Ascending aorta (tissue), 2 donors: ENCODE data around the gene PIP4K2B. TPM values are rescaled to one million over a fixed set of nuclear protein-coding genes. Genes with fewer than 3 reads are reported as not detected.

Source experiments
- DNase-seq, 2 donors: peaks; one replicate each; pipeline ENCODE4 v3.0.0-alpha.2; 2019; ENCODE audit warnings: low spot score in 2 of 2
- H3K27ac ChIP-seq, 2 donors: fragments of 200-600 bp; sonication (generic); one replicate each; pipeline ENCODE4 v1.5.1; 2016 to 2017; ENCODE audit warnings: mild to moderate bottlenecking in 1 of 2
- H3K27me3 ChIP-seq: fragments of 200-600 bp; sonication (generic); one replicate; pipeline ENCODE4 v1.5.1; 2017
- H3K36me3 ChIP-seq, 2 donors: fragments of 200-600 bp; sonication (generic); one replicate each; pipeline ENCODE4 v1.5.1; 2016
- H3K4me1 ChIP-seq, 2 donors: fragments of 200-600 bp; sonication (generic); one replicate each; pipeline ENCODE4 v1.5.1; 2016 to 2017; ENCODE audit warnings: mild to moderate bottlenecking in 1 of 2
- H3K4me3 ChIP-seq, 2 donors: fragments of 200-600 bp; sonication (generic); one replicate each; pipeline ENCODE4 v1.5.1; 2016 to 2017; ENCODE audit warnings: mild to moderate bottlenecking in 1 of 2
- H3K9me3 ChIP-seq, 2 donors: fragments of 200-600 bp; sonication (generic); one replicate each; pipeline ENCODE4 v1.5.1; 2016
- CTCF ChIP-seq, 3 experiments: fragments of 200-600 bp in 2 of 3; fragments of 450-650 bp in 1 of 3; sonication (generic) in 2 of 3; IDR thresholded peaks; one replicate each; pipeline ENCODE4 v1.5.1; 2016 to 2019; ENCODE audit warnings: antibody characterized with exemption in 3 of 3, mild to moderate bottlenecking in 1 of 3, moderate library complexity in 1 of 3
- intact Hi-C: fragments of 100-400 bp; cut with DNase I; formaldehyde crosslinking; loops from one replicate; pipeline ENCODE4 v1.15.1; 2023
- total RNA-seq: library from RNA; depleted of rRNA; stranded (reverse); fragments of >200 nt; gene quantifications from one replicate; pipeline ENCODE4 v1.1.0, GENCODE V29; 2016

Gene PIP4K2B
- total RNA-seq, 1 donor from 2014 or later: 45.0 TPM

DNA sequence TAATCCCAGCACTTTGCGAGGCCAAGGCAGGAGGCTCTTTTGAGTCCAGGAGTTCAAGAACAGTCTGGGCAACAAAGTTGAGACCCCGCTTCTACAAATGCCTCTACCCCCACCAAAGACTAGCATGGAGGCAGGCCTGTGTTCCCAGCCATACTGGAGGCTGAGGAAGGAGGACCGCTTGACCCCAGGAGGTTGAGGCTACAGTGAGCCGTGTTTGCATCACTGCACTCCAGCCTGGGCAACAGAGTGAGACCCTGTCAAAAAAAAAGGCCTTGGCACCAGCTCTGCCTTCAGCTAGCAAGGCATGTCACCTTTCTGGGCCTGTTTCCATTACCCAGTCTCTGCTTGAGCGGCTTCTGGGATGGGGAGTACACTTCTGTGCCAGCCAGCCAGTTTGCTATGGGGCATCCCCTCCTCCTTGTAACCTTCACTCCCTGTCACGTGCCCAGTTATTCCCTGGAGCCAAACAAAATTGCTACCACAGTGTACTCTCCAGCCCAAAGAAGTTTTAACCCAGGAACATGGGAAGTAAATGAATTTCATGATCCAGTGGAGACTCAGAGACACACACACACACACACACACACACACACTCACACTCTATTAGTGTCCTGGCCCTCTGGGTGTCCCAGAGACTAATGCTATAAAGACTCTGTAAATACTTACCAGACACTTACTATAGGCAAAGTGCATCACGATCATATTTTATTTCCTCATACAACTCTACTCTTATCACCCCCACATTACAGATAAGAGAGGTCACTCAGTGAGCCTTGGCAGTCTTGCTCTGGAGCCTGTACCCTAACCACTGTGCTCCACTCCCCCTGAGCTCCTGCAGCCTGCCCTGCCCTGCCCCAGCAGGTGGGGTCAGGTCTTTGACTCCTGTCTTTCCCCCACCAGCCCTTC lies 66.7 kb downstream of the PIP4K2B start:
- H3K9me3 ChIP-seq: no peaks in the 10 kb centered on the region
- H3K27me3 ChIP-seq: no peaks in the 10 kb centered on the region
- DNase-seq: no peak
- peaks cover 6 to 33% of the 10 kb centered on the region in 2 donors for H3K36me3 ChIP-seq
- peaks cover 5 to 24% of the 10 kb centered on the region in 2 donors for H3K4me1 ChIP-seq
- TF ChIP-seq CTCF (IDR thresholded peaks at IDR 0.05): no peak
- H3K27ac ChIP-seq: peak overlapping the region; percentile 86 to 89
- intact Hi-C loops: loop anchor here (5.0 kb wide), 1 partner anchor 55 kb away; no protein-coding TSS in a partner anchor
- no peak overlapping the region for H3K4me3 ChIP-seq

- Histone ChIP-seq H3K27me3 (no peaks in the 10 kb centered on the region), H3K36me3 (peaks cover under 1 to 24% of the 10 kb centered on the region in 2 donors), H3K4me1 (peaks cover 5 to 24% of the 10 kb centered on the region in 2 donors), H3K4me3 (peak overlapping the region in 1 of 2 donors; percentile 93), H3K9me3 (no peaks in the 10 kb centered on the region), H3K27ac (peak overlapping the region; percentile 86 to 89)
- TF ChIP-seq CTCF (IDR thresholded peaks at IDR 0.05): no peak
- DNase-seq: no peak
- intact Hi-C loops: loop anchor here (5.0 kb wide), 1 partner anchor 54 kb away; no protein-coding TSS in a partner anchor
Measured at GRCh38 chr17:38731526-38732294, 67.6 kb downstream of the PIP4K2B start.

- Histone ChIP-seq H3K4me1 (peaks cover 5 to 24% of the 10 kb centered on the region in 2 donors), H3K27me3 (no peaks in the 10 kb centered on the region), H3K9me3 (no peaks in the 10 kb centered on the region), H3K27ac (peak overlapping the region; percentile 86 to 89), H3K36me3 (peaks cover 0 to 17% of the 10 kb centered on the region in 2 donors), H3K4me3 (peak overlapping the region; percentile 89 to 93)
- TF ChIP-seq CTCF (IDR thresholded peaks at IDR 0.05): no peak
- DNase-seq: peak in 1 of 2 donors; percentile 81
- intact Hi-C loops: loop anchor here (1.0 to 5.0 kb wide), 4 partner anchors 18 to 53 kb away; partner anchors contain the start of genes PCGF2 and PSMB3
Measured at GRCh38 chr17:38730526-38731379, 68.6 kb downstream of the PIP4K2B start.

DNA sequence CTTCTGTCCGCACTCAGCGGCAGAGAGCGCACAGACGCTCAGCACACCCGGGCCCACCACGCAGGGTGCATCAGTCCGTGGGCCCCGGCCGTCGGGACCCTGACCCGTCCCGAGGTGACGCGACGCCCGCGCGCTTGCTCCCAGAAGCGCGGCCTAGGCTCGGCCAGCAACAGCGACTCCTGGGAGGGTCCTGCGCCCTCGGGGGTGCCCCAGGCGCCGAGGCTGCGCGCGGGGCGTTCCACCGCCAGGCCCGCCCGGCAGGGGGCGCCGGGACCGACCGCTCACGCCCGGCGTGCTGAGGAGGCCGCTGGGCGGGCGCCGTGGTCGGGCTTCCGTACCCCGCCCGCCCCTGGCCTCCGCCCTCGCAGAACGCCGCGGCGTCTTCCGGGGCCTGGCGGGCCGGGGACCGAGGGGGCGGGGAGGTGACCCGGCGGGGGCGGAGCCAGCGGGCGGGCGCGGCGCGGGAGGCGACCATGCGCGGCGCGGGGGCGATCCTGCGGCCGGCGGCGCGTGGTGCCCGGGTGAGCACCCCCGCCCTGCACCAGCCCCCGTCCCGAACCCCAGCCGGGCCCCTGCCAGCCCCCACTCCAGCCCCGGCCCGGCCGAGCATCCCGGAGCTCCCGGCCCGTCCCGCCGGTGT lies 69.3 kb downstream of the PIP4K2B start, which contains the start of gene CISD3:
Gene CISD3 (plus strand): TSS at position 456 of the 640 bp plus-strand sequence. CDS start 18 bp downstream, at position 474.
- Histone ChIP-seq H3K27me3 (no peaks in the 10 kb centered on the region), H3K36me3 (peaks cover 0 to 16% of the 10 kb centered on the region in 2 donors), H3K4me1 (peaks cover 5 to 20% of the 10 kb centered on the region in 2 donors), H3K9me3 (no peaks in the 10 kb centered on the region), H3K27ac (peak within 1 kb of the TSS; percentile 86 to 89), H3K4me3 (peak within 1 kb of the TSS; percentile 89 to 93)
- TF ChIP-seq CTCF (IDR thresholded peaks at IDR 0.05): peak; percentile 19 to 98 (median 47)
- DNase-seq: peak in 1 of 2 donors; percentile 91
- intact Hi-C loops: loop anchor here (1.0 to 5.0 kb wide), 4 partner anchors 18 to 53 kb away; partner anchors contain the start of genes PCGF2 and PSMB3
